Keratinocyte (primary cell): ENCODE data around the gene ARL14EPL.

Source experiments
- CTCF ChIP-seq, 3 experiments: IDR thresholded peaks in 1 of 3; conservative IDR thresholded peaks in 1 of 3; optimal IDR thresholded peaks in 1 of 3; 2 replicates in 2 of 3; 3 replicates in 1 of 3; pipeline versions ENCODE3 to v1.5.1; 2011; ENCODE audit warnings: low read length in 3 of 3, mild to moderate bottlenecking in 3 of 3, moderate library complexity in 2 of 3, control low read depth in 1 of 3, inconsistent platforms in 1 of 3; ENCODE audit not compliant: insufficient read depth in 2 of 3; ENCODE audit errors: extremely low read depth in 1 of 3
- EZH2 ChIP-seq: IDR thresholded peaks from one replicate; pipeline ENCODE4 v1.6.1; 2012; ENCODE audit warnings: inconsistent platforms, mild to moderate bottlenecking, low read length, moderate library complexity

- TF ChIP-seq CTCF (optimal IDR thresholded peaks at IDR 0.05 in 1 of 3, IDR thresholded peaks at IDR 0.05 in 1 of 3, conservative IDR thresholded peaks at IDR 0.05 in 1 of 3; ENCODE audit: extremely low read depth in 1 of 3, insufficient read depth in 2 of 3, low read length in 3 of 3), result no peak
- TF ChIP-seq EZH2, result no peak
Measured at GRCh38 chr5:116091416-116091815, 59.1 kb downstream of the ARL14EPL start.
